Ovary (tissue), 9 donors: Measurements from ENCODE around the gene PLCD1. TPM values are rescaled to one million over a fixed set of nuclear protein-coding genes. Genes with fewer than 3 reads are reported as not detected.
A peak's percentile ranks its signal among the peaks of the same experiment; 100 is the strongest.

ENCODE experiments used
- DNase-seq, 5 donors: peaks; one replicate each; pipeline ENCODE4 v3.0.0-alpha.2; 2019 to 2020
- H3K27ac ChIP-seq, 2 donors: fragments of 200-600 bp; one replicate each; pipeline versions ENCODE4 v1.5.1 to v1.8.0; 2019 to 2022
- H3K27me3 ChIP-seq: fragments of 200-600 bp; one replicate; pipeline ENCODE4 v1.8.0; 2022
- H3K36me3 ChIP-seq: fragments of 200-600 bp; sonication (generic); one replicate; pipeline ENCODE4 v1.5.1; 2019
- H3K4me1 ChIP-seq: one replicate; pipeline ENCODE4 v1.8.1; 2013; ENCODE audit warnings: mild to moderate bottlenecking, moderate library complexity; ENCODE audit not compliant: insufficient read depth
- H3K4me3 ChIP-seq: fragments of 200-600 bp; sonication (generic); one replicate; pipeline ENCODE4 v1.5.1; 2017
- H3K9me3 ChIP-seq, 2 donors: fragments of 200-600 bp in 1 of 2; sonication (generic) in 1 of 2; one replicate each; pipeline versions ENCODE4 v1.5.1 to v1.8.1; 2013 to 2019; ENCODE audit warnings: mild to moderate bottlenecking in 1 of 2, moderate library complexity in 1 of 2
- CTCF ChIP-seq, 3 donors: fragments of 450-650 bp in 2 of 3; fragments of 200-600 bp in 1 of 3; IDR thresholded peaks; one replicate each; pipeline versions ENCODE4 v1.5.1 to v1.8.0; 2016 to 2022; ENCODE audit warnings: antibody characterized with exemption in 3 of 3, mild to moderate bottlenecking in 1 of 3
- EP300 ChIP-seq: sonication (generic); formaldehyde crosslinking; IDR thresholded peaks from one replicate; pipeline ENCODE4 v1.6.1; 2017; ENCODE audit warnings: antibody characterized with exemption
- POLR2A ChIP-seq: fragments of 450-650 bp; IDR thresholded peaks from one replicate; pipeline ENCODE4 v1.6.1; 2017; ENCODE audit warnings: antibody characterized with exemption, mild to moderate bottlenecking, moderate library complexity
- WGBS, 3 donors: extraction: QIAGEN DNeasy Blood & Tissue Kit in 1 of 3; methylation state at CpG; one replicate each; pipeline versions ENCODE4 v1.1.5 to v1.1.7; 2013 to 2017; 5-methylcytosine and 5-hydroxymethylcytosine counted together
- intact Hi-C, 4 donors: fragments of 100-400 bp; cut with DNase I; formaldehyde crosslinking; loops; one replicate each; pipeline versions ENCODE4 v1.11.0 to v1.15.1; 2022 to 2023
- polyA plus RNA-seq, 2 donors: library from polyadenylated mRNA; stranded (reverse); fragments of 200-250 nt in 1 of 2; fragments of 350-450 nt in 1 of 2; fragmentation: Illumina TruSeq in 1 of 2; extraction: RNeasy Lipid Tissue Mini Kit (QIAGEN cat#74804) in 1 of 2; gene quantifications; one replicate each; pipeline ENCODE4 v1.2.3, GENCODE V29; 2013 to 2014
- total RNA-seq, 7 donors: library from RNA; depleted of rRNA in 2 of 7; stranded (reverse); fragments of >200 nt in 2 of 7; fragmentation: NEBNext Ultra II Directional in 3 of 7; extraction: Animal tissue kit (Norgen Biotek cat#: 25700) in 3 of 7; gene quantifications; one replicate each; pipeline versions ENCODE4 v1.1.0 to v1.2.4, GENCODE V29; 2016 to 2023
- donor health status: DM: no; HTN: no; CAD: no; lungs with moderate emphysema.
- donor health status: DM: no; HTN: no; CAD: no.
- donor health status: Bipolar disorder and iron deficiency.
- donor health status: DM: yes; HTN: yes; CAD: no.
- donor health status: DM: no; HTN: no; CAD: no.
- donor health status: DM: yes; HTN: yes; CAD: no.

Gene PLCD1
- total and polyA plus RNA-seq, 9 donors: 12.3 to 62.3 (median 27.0) TPM

GRCh38 chr3:37999836-38000235, 29.6 kb downstream of the PLCD1 start:
- TF ChIP-seq EP300 (no peak), CTCF (IDR thresholded peaks at IDR 0.05) (no peak), POLR2A (no peak)
- Histone ChIP-seq H3K4me1 (peaks cover 7% of the 10 kb centered on the region), H3K27me3 (no peaks in the 10 kb centered on the region), H3K9me3 (no peaks in the 10 kb centered on the region), H3K36me3 (no peaks in the 10 kb centered on the region), H3K27ac (no peak overlapping the region), H3K4me3 (no peak overlapping the region)
- WGBS, 3 donors: 77 to 89% (median 88%) methylated on average over 6 of the region's 6 CpGs
- DNase-seq: peak in 3 of 5 donors; percentile 17 to 31 (median 19)
- intact Hi-C loops: loop anchor here in 2 of 4 donors (10.0 kb wide), 2 partner anchors 135 to 145 kb away; partner anchors contain the start of genes ACAA1 (in 1 of the 2) and MYD88 (in 1 of the 2)

- H3K9me3 ChIP-seq: no peaks in the 10 kb centered on the region
- H3K36me3 ChIP-seq: no peaks in the 10 kb centered on the region
- DNase-seq: peak in 4 of 5 donors; percentile 40 to 65 (median 64)
- intact Hi-C loops: no loop called here
- 86 to 89% (median 88%) methylated on average over 6 of the region's 6 CpGs for WGBS, 3 donors
- TF ChIP-seq CTCF (IDR thresholded peaks at IDR 0.05): no peak
- TF ChIP-seq EP300: no peak
- TF ChIP-seq POLR2A: no peak
- no peak overlapping the region for H3K4me3 ChIP-seq
- no peaks in the 10 kb centered on the region for H3K27me3 ChIP-seq
- peaks cover 8% of the 10 kb centered on the region for H3K4me1 ChIP-seq
- H3K27ac ChIP-seq: peak overlapping the region; percentile 22 to 34
Measured at GRCh38 chr3:37997791-37998370, 31.6 kb downstream of the PLCD1 start.

- Histone ChIP-seq H3K9me3 (no peaks in the 10 kb centered on the region), H3K4me3 (no peak overlapping the region), H3K27ac (no peak overlapping the region), H3K36me3 (no peaks in the 10 kb centered on the region), H3K4me1 (peaks cover 8% of the 10 kb centered on the region), H3K27me3 (no peaks in the 10 kb centered on the region)
- no peak for TF ChIP-seq EP300
- TF ChIP-seq CTCF (IDR thresholded peaks at IDR 0.05): no peak
- TF ChIP-seq POLR2A: no peak
- 91 to 92% (median 92%) methylated on average over 10 of the region's 10 CpGs for WGBS, 3 donors
- DNase-seq: peak in 3 of 5 donors; percentile 42 to 49 (median 46)
- intact Hi-C loops: no loop called here
Measured at GRCh38 chr3:37997342-37997741, 32.1 kb downstream of the PLCD1 start.

- WGBS, 3 donors: 46 to 48% (median 47%) methylated on average over 7 of the region's 7 CpGs
- no peak overlapping the region for H3K27ac ChIP-seq
Measured at GRCh38 chr3:37996785-37997301, 32.6 kb downstream of the PLCD1 start.

More at GRCh38 chr3:37996785-37997301, 32.6 kb downstream of the PLCD1 start:
- TF ChIP-seq CTCF (IDR thresholded peaks at IDR 0.05): peak; percentile 60 to 86 (median 83)
- TF ChIP-seq POLR2A: no peak
- TF ChIP-seq EP300: no peak
- Histone ChIP-seq H3K4me1 (peaks cover 8% of the 10 kb centered on the region), H3K36me3 (no peaks in the 10 kb centered on the region), H3K9me3 (no peaks in the 10 kb centered on the region), H3K27me3 (no peaks in the 10 kb centered on the region), H3K4me3 (no peak overlapping the region)
- intact Hi-C loops: no loop called here
- peak; percentile 63 to 79 (median 77) for DNase-seq
